ENCODE data around the gene SF3B6. TPM values are rescaled to one million over a fixed set of nuclear protein-coding genes. Genes with fewer than 3 reads are reported as not detected.
A peak's percentile ranks its signal among the peaks of the same experiment; 100 is the strongest.

The SF3B6 gene
- total RNA-seq, 1 experiment from 2014 or later: 117 TPM

DNA sequence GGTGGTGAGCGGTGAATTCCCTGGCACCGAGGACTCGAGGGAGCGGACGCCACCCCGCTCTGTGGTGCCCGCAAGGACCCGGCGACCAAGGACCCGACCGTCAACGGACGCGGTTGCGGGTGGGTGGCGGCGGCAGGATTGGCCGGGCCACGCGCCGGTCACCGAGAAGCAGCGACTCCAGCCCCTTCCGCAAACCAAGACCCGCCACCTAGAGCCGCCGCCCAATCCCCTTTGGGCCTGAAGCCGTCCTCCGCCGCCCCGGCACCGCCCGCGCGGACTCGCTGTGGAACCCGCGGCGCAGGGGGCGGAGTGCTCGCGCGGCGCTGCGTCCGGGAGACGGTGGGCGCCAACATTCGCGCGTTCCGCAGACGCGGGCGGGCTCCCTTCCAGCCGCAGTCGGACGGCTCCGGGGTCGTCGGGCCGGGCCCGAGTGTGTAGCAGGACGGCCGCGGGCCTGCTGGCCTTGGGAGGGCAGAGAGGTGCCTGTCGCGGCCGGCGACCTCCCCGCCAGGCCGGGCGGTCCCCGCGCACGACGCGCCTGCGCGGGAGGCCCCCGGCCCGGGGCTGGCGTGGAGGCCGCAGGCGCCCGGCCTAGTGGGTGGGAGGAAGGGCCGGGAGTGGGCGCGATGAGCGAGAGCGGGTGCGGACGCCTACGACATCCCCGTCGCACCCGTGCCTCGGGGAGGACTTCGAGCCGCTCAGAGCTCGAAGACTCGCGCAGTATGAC, 47.2 kb upstream of the SF3B6 start, which contains the start of the genes FAM228B and PFN4 (continued):
- TF ChIP-seq, protein P1, sequence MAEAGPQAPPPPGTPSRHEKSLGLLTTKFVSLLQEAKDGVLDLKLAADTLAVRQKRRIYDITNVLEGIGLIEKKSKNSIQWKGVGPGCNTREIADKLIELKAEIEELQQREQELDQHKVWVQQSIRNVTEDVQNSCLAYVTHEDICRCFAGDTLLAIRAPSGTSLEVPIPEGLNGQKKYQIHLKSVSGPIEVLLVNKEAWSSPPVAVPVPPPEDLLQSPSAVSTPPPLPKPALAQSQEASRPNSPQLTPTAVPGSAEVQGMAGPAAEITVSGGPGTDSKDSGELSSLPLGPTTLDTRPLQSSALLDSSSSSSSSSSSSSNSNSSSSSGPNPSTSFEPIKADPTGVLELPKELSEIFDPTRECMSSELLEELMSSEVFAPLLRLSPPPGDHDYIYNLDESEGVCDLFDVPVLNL (CRISPR knock-in tag; IDR thresholded peaks at IDR 0.05; ENCODE audit: borderline replicate concordance, low read depth): 0 out of 2 replicates have a peak, but pooled peaks have one; percentile 66
- TF ChIP-seq, protein P2, sequence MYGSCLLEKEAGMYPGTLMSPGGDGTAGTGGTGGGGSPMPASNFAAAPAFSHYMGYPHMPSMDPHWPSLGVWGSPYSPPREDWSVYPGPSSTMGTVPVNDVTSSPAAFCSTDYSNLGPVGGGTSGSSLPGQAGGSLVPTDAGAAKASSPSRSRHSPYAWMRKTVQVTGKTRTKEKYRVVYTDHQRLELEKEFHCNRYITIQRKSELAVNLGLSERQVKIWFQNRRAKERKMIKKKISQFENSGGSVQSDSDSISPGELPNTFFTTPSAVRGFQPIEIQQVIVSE (CRISPR knock-in tag; IDR thresholded peaks at IDR 0.05; ENCODE audit: borderline replicate concordance): no peak
- TF ChIP-seq, protein P3, sequence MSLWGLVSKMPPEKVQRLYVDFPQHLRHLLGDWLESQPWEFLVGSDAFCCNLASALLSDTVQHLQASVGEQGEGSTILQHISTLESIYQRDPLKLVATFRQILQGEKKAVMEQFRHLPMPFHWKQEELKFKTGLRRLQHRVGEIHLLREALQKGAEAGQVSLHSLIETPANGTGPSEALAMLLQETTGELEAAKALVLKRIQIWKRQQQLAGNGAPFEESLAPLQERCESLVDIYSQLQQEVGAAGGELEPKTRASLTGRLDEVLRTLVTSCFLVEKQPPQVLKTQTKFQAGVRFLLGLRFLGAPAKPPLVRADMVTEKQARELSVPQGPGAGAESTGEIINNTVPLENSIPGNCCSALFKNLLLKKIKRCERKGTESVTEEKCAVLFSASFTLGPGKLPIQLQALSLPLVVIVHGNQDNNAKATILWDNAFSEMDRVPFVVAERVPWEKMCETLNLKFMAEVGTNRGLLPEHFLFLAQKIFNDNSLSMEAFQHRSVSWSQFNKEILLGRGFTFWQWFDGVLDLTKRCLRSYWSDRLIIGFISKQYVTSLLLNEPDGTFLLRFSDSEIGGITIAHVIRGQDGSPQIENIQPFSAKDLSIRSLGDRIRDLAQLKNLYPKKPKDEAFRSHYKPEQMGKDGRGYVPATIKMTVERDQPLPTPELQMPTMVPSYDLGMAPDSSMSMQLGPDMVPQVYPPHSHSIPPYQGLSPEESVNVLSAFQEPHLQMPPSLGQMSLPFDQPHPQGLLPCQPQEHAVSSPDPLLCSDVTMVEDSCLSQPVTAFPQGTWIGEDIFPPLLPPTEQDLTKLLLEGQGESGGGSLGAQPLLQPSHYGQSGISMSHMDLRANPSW (CRISPR knock-in tag; conservative IDR thresholded peaks at IDR 0.05; ENCODE audit: low read depth): no peak; the same call in 1 of the 2 replicates
- TF ChIP-seq RELA (CRISPR knock-in tag; IDR thresholded peaks at IDR 0.05; ENCODE audit: borderline replicate concordance) (peak; percentile 70; the same call in 1 of the 2 replicates), GABPB1 (CRISPR knock-in tag; IDR thresholded peaks at IDR 0.05) (peak; percentile 75), CBFB (CRISPR knock-in tag; IDR thresholded peaks at IDR 0.05; ENCODE audit: low read depth) (0 out of 2 replicates have a peak, but pooled peaks have one; percentile 8), ZNF396 (CRISPR knock-in tag; IDR thresholded peaks at IDR 0.05; ENCODE audit: borderline replicate concordance) (no peak), ZNF317 (CRISPR knock-in tag; IDR thresholded peaks at IDR 0.05; ENCODE audit: borderline replicate concordance, low read depth) (peak; percentile 47; the same call in 1 of the 2 replicates), ZNF263 (CRISPR knock-in tag; IDR thresholded peaks at IDR 0.05; ENCODE audit: low read depth) (peak; percentile 51; the same call in 1 of the 2 replicates), NR3C1 (CRISPR knock-in tag; conservative IDR thresholded peaks at IDR 0.05; ENCODE audit: low read depth) (no peak), SMAD4 (CRISPR knock-in tag; IDR thresholded peaks at IDR 0.05) (no peak), ZNF138 (CRISPR knock-in tag; conservative IDR thresholded peaks at IDR 0.05) (no peak)
- TF ChIP-seq, protein P4, sequence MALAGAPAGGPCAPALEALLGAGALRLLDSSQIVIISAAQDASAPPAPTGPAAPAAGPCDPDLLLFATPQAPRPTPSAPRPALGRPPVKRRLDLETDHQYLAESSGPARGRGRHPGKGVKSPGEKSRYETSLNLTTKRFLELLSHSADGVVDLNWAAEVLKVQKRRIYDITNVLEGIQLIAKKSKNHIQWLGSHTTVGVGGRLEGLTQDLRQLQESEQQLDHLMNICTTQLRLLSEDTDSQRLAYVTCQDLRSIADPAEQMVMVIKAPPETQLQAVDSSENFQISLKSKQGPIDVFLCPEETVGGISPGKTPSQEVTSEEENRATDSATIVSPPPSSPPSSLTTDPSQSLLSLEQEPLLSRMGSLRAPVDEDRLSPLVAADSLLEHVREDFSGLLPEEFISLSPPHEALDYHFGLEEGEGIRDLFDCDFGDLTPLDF (CRISPR knock-in tag; IDR thresholded peaks at IDR 0.05): peak; percentile 49; the same call in 1 of the 2 replicates
- TF ChIP-seq, protein P5, sequence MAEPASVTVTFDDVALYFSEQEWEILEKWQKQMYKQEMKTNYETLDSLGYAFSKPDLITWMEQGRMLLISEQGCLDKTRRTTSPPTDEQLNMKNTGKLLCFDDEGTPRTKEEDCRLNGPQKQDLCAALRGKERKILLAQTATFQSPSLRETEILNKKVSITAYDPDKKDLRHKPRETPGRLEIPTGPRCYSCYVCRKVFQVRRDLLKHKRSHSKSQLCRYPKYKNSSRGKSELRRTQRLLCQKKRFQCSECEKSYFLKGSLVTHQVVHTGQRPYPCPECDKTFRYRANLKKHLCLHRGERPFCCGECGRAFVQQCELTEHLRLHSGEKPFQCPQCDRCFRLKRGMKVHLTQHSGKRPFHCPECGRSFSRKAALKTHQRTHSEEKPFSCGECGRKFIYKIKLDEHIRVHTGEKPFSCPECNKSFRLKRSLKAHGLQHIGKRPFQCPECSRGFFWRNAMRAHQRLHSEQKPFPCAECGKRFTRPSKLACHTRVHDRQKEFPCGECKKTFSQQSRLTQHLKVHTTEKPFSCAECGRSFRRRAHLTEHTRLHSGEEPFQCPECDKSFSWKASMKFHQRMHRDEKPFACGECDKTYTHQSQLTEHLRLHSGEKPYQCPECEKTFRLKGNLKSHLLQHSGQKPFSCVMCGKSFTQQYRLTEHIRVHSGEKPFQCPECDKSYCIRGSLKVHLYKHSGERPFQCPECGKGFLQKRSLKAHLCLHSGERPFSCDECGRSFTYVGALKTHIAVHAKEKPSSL (CRISPR knock-in tag; conservative IDR thresholded peaks at IDR 0.05): no peak
- TF ChIP-seq, protein P6, sequence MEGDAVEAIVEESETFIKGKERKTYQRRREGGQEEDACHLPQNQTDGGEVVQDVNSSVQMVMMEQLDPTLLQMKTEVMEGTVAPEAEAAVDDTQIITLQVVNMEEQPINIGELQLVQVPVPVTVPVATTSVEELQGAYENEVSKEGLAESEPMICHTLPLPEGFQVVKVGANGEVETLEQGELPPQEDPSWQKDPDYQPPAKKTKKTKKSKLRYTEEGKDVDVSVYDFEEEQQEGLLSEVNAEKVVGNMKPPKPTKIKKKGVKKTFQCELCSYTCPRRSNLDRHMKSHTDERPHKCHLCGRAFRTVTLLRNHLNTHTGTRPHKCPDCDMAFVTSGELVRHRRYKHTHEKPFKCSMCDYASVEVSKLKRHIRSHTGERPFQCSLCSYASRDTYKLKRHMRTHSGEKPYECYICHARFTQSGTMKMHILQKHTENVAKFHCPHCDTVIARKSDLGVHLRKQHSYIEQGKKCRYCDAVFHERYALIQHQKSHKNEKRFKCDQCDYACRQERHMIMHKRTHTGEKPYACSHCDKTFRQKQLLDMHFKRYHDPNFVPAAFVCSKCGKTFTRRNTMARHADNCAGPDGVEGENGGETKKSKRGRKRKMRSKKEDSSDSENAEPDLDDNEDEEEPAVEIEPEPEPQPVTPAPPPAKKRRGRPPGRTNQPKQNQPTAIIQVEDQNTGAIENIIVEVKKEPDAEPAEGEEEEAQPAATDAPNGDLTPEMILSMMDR (IDR thresholded peaks at IDR 0.05): no peak
- TF ChIP-seq, protein P7, sequence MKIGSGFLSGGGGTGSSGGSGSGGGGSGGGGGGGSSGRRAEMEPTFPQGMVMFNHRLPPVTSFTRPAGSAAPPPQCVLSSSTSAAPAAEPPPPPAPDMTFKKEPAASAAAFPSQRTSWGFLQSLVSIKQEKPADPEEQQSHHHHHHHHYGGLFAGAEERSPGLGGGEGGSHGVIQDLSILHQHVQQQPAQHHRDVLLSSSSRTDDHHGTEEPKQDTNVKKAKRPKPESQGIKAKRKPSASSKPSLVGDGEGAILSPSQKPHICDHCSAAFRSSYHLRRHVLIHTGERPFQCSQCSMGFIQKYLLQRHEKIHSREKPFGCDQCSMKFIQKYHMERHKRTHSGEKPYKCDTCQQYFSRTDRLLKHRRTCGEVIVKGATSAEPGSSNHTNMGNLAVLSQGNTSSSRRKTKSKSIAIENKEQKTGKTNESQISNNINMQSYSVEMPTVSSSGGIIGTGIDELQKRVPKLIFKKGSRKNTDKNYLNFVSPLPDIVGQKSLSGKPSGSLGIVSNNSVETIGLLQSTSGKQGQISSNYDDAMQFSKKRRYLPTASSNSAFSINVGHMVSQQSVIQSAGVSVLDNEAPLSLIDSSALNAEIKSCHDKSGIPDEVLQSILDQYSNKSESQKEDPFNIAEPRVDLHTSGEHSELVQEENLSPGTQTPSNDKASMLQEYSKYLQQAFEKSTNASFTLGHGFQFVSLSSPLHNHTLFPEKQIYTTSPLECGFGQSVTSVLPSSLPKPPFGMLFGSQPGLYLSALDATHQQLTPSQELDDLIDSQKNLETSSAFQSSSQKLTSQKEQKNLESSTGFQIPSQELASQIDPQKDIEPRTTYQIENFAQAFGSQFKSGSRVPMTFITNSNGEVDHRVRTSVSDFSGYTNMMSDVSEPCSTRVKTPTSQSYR (CRISPR knock-in tag; IDR thresholded peaks at IDR 0.05): peak; percentile 72; the same call in 1 of the 2 replicates
- TF ChIP-seq, protein P8, sequence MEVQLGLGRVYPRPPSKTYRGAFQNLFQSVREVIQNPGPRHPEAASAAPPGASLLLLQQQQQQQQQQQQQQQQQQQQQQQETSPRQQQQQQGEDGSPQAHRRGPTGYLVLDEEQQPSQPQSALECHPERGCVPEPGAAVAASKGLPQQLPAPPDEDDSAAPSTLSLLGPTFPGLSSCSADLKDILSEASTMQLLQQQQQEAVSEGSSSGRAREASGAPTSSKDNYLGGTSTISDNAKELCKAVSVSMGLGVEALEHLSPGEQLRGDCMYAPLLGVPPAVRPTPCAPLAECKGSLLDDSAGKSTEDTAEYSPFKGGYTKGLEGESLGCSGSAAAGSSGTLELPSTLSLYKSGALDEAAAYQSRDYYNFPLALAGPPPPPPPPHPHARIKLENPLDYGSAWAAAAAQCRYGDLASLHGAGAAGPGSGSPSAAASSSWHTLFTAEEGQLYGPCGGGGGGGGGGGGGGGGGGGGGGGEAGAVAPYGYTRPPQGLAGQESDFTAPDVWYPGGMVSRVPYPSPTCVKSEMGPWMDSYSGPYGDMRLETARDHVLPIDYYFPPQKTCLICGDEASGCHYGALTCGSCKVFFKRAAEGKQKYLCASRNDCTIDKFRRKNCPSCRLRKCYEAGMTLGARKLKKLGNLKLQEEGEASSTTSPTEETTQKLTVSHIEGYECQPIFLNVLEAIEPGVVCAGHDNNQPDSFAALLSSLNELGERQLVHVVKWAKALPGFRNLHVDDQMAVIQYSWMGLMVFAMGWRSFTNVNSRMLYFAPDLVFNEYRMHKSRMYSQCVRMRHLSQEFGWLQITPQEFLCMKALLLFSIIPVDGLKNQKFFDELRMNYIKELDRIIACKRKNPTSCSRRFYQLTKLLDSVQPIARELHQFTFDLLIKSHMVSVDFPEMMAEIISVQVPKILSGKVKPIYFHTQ (CRISPR knock-in tag; IDR thresholded peaks at IDR 0.05): no peak
- TF ChIP-seq, protein P9, sequence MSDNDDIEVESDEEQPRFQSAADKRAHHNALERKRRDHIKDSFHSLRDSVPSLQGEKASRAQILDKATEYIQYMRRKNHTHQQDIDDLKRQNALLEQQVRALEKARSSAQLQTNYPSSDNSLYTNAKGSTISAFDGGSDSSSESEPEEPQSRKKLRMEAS (CRISPR knock-in tag; IDR thresholded peaks at IDR 0.05): peak; percentile 83; the same call in 1 of the 2 replicates
- TF ChIP-seq, protein P10, sequence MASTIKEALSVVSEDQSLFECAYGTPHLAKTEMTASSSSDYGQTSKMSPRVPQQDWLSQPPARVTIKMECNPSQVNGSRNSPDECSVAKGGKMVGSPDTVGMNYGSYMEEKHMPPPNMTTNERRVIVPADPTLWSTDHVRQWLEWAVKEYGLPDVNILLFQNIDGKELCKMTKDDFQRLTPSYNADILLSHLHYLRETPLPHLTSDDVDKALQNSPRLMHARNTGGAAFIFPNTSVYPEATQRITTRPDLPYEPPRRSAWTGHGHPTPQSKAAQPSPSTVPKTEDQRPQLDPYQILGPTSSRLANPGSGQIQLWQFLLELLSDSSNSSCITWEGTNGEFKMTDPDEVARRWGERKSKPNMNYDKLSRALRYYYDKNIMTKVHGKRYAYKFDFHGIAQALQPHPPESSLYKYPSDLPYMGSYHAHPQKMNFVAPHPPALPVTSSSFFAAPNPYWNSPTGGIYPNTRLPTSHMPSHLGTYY (CRISPR knock-in tag; IDR thresholded peaks at IDR 0.05): no peak

Measured in WTC11 (cell line).